ENCODE data around the gene B4GALNT4. TPM values are rescaled to one million over a fixed set of nuclear protein-coding genes. Genes with fewer than 3 reads are reported as not detected.

B4GALNT4 gene
- total RNA-seq, 6 experiments from 2014 or later, result 6.4 to 12.1 (median 8.4) TPM

- no peaks in the 10 kb centered on the region for H3K4me1 Mint-ChIP-seq (ENCODE audit: low read depth)
- DNase-seq, result no peak
- H3K36me3 Mint-ChIP-seq (ENCODE audit: low read depth), result no peaks in the 10 kb centered on the region
- H3K4me3 Mint-ChIP-seq, result no peak overlapping the region
- no peak overlapping the region for H3K27ac Mint-ChIP-seq
- peaks cover 17% of the 10 kb centered on the region for H3K27me3 Mint-ChIP-seq (ENCODE audit: insufficient read depth)
- no peaks in the 10 kb centered on the region for H3K9me3 Mint-ChIP-seq
- no peak for TF ChIP-seq CTCF (IDR thresholded peaks at IDR 0.05)
Measured at GRCh38 chr11:429391-429790, 60.1 kb downstream of the B4GALNT4 start.

- TF ChIP-seq CTCF (IDR thresholded peaks at IDR 0.05), result no peak
- peaks cover 17% of the 10 kb centered on the region for H3K27me3 Mint-ChIP-seq (ENCODE audit: insufficient read depth)
- no peak for DNase-seq
- H3K4me3 Mint-ChIP-seq, result no peak overlapping the region
- H3K9me3 Mint-ChIP-seq, result no peaks in the 10 kb centered on the region
- no peaks in the 10 kb centered on the region for H3K36me3 Mint-ChIP-seq (ENCODE audit: low read depth)
- no peaks in the 10 kb centered on the region for H3K4me1 Mint-ChIP-seq (ENCODE audit: low read depth)
- no peak overlapping the region for H3K27ac Mint-ChIP-seq
Measured at GRCh38 chr11:429931-430456, 60.7 kb downstream of the B4GALNT4 start.

Other genes starting within 250 kb of the B4GALNT4 start
- not detected for gene SCGB1C1, start 176.4 kb upstream of the B4GALNT4 start, total RNA-seq (2021; fragmentation: NEBNext Ultra II Directional; extraction: Animal tissue kit (Norgen Biotek cat#: 25700))
- 10 to 100 TPM; 63.5 to 76.9 (median 67.2) TPM for gene BET1L, start 162.1 kb upstream of the B4GALNT4 start, total RNA-seq (2021; fragmentation: NEBNext Ultra II Directional; extraction: Animal tissue kit (Norgen Biotek cat#: 25700))
- 100 to 1,000 TPM; 163 to 194 (median 164) TPM for gene RIC8A, start 161.8 kb upstream of the B4GALNT4 start, total RNA-seq (2021; fragmentation: NEBNext Ultra II Directional; extraction: Animal tissue kit (Norgen Biotek cat#: 25700))
- gene SIRT3, start 133.2 kb upstream of the B4GALNT4 start, total RNA-seq (2021; fragmentation: NEBNext Ultra II Directional; extraction: Animal tissue kit (Norgen Biotek cat#: 25700)), result 10 to 100 TPM in 4 of 6 experiments, 1 to 10 TPM in 2; 8.0 to 10.9 (median 10.2) TPM
- 100 to 1,000 TPM; 167 to 180 (median 172) TPM for gene PSMD13, start 132.5 kb upstream of the B4GALNT4 start, total RNA-seq (2021; fragmentation: NEBNext Ultra II Directional; extraction: Animal tissue kit (Norgen Biotek cat#: 25700))
- gene NLRP6, start 91.1 kb upstream of the B4GALNT4 start, total RNA-seq (2021; fragmentation: NEBNext Ultra II Directional; extraction: Animal tissue kit (Norgen Biotek cat#: 25700)), result not detected
- gene PGGHG, start 80.4 kb upstream of the B4GALNT4 start, total RNA-seq (2021; fragmentation: NEBNext Ultra II Directional; extraction: Animal tissue kit (Norgen Biotek cat#: 25700)), result 10 to 100 TPM in 4 of 6 experiments, 1 to 10 TPM in 2; 9.7 to 12.2 (median 11.4) TPM
- gene IFITM5, start 70.0 kb upstream of the B4GALNT4 start, total RNA-seq (2021; fragmentation: NEBNext Ultra II Directional; extraction: Animal tissue kit (Norgen Biotek cat#: 25700)), result not detected
- gene IFITM2, start 61.7 kb upstream of the B4GALNT4 start, total RNA-seq (2021; fragmentation: NEBNext Ultra II Directional; extraction: Animal tissue kit (Norgen Biotek cat#: 25700)), result 100 to 1,000 TPM; 257 to 325 (median 291) TPM
- 10 to 100 TPM; 23.5 to 36.1 (median 30.0) TPM for gene IFITM1, start 55.5 kb upstream of the B4GALNT4 start, total RNA-seq (2021; fragmentation: NEBNext Ultra II Directional; extraction: Animal tissue kit (Norgen Biotek cat#: 25700))
- 100 to 1,000 TPM; 399 to 531 (median 452) TPM for gene IFITM3, start 48.6 kb upstream of the B4GALNT4 start, total RNA-seq (2021; fragmentation: NEBNext Ultra II Directional; extraction: Animal tissue kit (Norgen Biotek cat#: 25700))
- 1 to 10 TPM; 2.5 to 3.3 (median 2.9) TPM for gene PKP3, start 24.7 kb downstream of the B4GALNT4 start, total RNA-seq (2021; fragmentation: NEBNext Ultra II Directional; extraction: Animal tissue kit (Norgen Biotek cat#: 25700))
- 10 to 100 TPM; 15.9 to 21.6 (median 18.7) TPM for gene SIGIRR, start 45.5 kb downstream of the B4GALNT4 start, total RNA-seq (2021; fragmentation: NEBNext Ultra II Directional; extraction: Animal tissue kit (Norgen Biotek cat#: 25700))
- gene ANO9, start 72.5 kb downstream of the B4GALNT4 start, total RNA-seq (2021; fragmentation: NEBNext Ultra II Directional; extraction: Animal tissue kit (Norgen Biotek cat#: 25700)), result not detected
- 10 to 100 TPM; 23.3 to 34.5 (median 27.2) TPM for gene PTDSS2, start 80.8 kb downstream of the B4GALNT4 start, total RNA-seq (2021; fragmentation: NEBNext Ultra II Directional; extraction: Animal tissue kit (Norgen Biotek cat#: 25700))
- 100 to 1,000 TPM; 223 to 272 (median 250) TPM for gene RNH1, start 137.7 kb downstream of the B4GALNT4 start, total RNA-seq (2021; fragmentation: NEBNext Ultra II Directional; extraction: Animal tissue kit (Norgen Biotek cat#: 25700))
- gene HRAS, start 166.1 kb downstream of the B4GALNT4 start, total RNA-seq (2021; fragmentation: NEBNext Ultra II Directional; extraction: Animal tissue kit (Norgen Biotek cat#: 25700)), result 100 to 1,000 TPM; 102 to 125 (median 107) TPM
- gene LRRC56, start 168.0 kb downstream of the B4GALNT4 start, total RNA-seq (2021; fragmentation: NEBNext Ultra II Directional; extraction: Animal tissue kit (Norgen Biotek cat#: 25700)), result under 1 TPM; 0.23 to 0.83 (median 0.55) TPM
- 1 to 10 TPM in 3 of 6 experiments, under 1 TPM in 3; 0.37 to 2.3 (median 0.97) TPM for gene LMNTD2, start 191.2 kb downstream of the B4GALNT4 start, total RNA-seq (2021; fragmentation: NEBNext Ultra II Directional; extraction: Animal tissue kit (Norgen Biotek cat#: 25700))
- 10 to 100 TPM; 10.1 to 18.8 (median 12.7) TPM for gene RASSF7, start 191.5 kb downstream of the B4GALNT4 start, total RNA-seq (2021; fragmentation: NEBNext Ultra II Directional; extraction: Animal tissue kit (Norgen Biotek cat#: 25700))
- 10 to 100 TPM; 23.8 to 27.5 (median 24.8) TPM for gene PHRF1, start 207.0 kb downstream of the B4GALNT4 start, total RNA-seq (2021; fragmentation: NEBNext Ultra II Directional; extraction: Animal tissue kit (Norgen Biotek cat#: 25700))
- 1 to 10 TPM; 3.0 to 5.2 (median 4.2) TPM for gene IRF7, start 246.5 kb downstream of the B4GALNT4 start, total RNA-seq (2021; fragmentation: NEBNext Ultra II Directional; extraction: Animal tissue kit (Norgen Biotek cat#: 25700))

Measured in HFFc6 (cell line).